HG02973 (cell line): ENCODE measurements around the gene NPPB.

Source experiments
- ATAC-seq: cut with Tn5 transposase; IDR thresholded peaks from one replicate; pipeline ENCODE4 v1.9.1; 2021; ENCODE audit warnings: moderate library complexity; ENCODE audit not compliant: unreplicated experiment

NPPB gene

GRCh38 chr1:11881749-11882441 lies 23.1 kb upstream of the NPPB start:
- ATAC-seq = no peak

- no peak for ATAC-seq
Measured at GRCh38 chr1:11880911-11881748, 22.4 kb upstream of the NPPB start.

- no peak for ATAC-seq
Measured at GRCh38 chr1:11880181-11880575, 21.4 kb upstream of the NPPB start.

- ATAC-seq = no peak
Measured at GRCh38 chr1:11879311-11880180, 20.8 kb upstream of the NPPB start.

- no peak for ATAC-seq
Measured at GRCh38 chr1:11878891-11879190, 20.1 kb upstream of the NPPB start.

GRCh38 chr1:11878081-11878890 lies 19.5 kb upstream of the NPPB start:
- ATAC-seq = no peak

- ATAC-seq = no peak
Measured at GRCh38 chr1:11877074-11877473, 18.3 kb upstream of the NPPB start.

- ATAC-seq = no peak
Measured at GRCh38 chr1:11875094-11875493, 16.3 kb upstream of the NPPB start.

GRCh38 chr1:11874624-11875023 lies 15.9 kb upstream of the NPPB start:
- ATAC-seq = no peak

- no peak for ATAC-seq
Measured at GRCh38 chr1:11874258-11874562, 15.5 kb upstream of the NPPB start.

- ATAC-seq = no peak
Measured at GRCh38 chr1:11873395-11874257, 14.9 kb upstream of the NPPB start.

GRCh38 chr1:11872545-11872944 lies 13.8 kb upstream of the NPPB start:
- ATAC-seq = no peak

- ATAC-seq = no peak
Measured at GRCh38 chr1:11869650-11870207, 11.0 kb upstream of the NPPB start.

GRCh38 chr1:11869104-11869503 lies 10.4 kb upstream of the NPPB start:
- ATAC-seq = no peak

- ATAC-seq = no peak
Measured at GRCh38 chr1:11868331-11868980, 9.7 kb upstream of the NPPB start.

GRCh38 chr1:11862890-11863289 lies 4.1 kb upstream of the NPPB start:
- no peak for ATAC-seq

GRCh38 chr1:11860587-11860986 lies 1.8 kb upstream of the NPPB start:
- no peak for ATAC-seq

- ATAC-seq = no peak
Measured at GRCh38 chr1:11860083-11860482, 1.3 kb upstream of the NPPB start.
